OCI-LY1 (cell line): ENCODE data around the gene CPNE1.

Experiments
- EZH2 ChIP-seq: fragments of 200-600 bp; sonication (generic), shearing (Covaris generic); IDR thresholded peaks from 2 replicates; pipeline ENCODE4 v1.8.0; 2017; ENCODE audit warnings: borderline replicate concordance, mixed run types, mild to moderate bottlenecking, antibody characterized with exemption, low read length, moderate library complexity, mixed read lengths
- TF ChIP-seq, protein P1 (sequence below): fragments of 200-600 bp; sonication (generic), shearing (Covaris generic); IDR thresholded peaks from 2 replicates; pipeline ENCODE4 v1.5.1; 2017; ENCODE audit warnings: mild to moderate bottlenecking, antibody characterized with exemption, low read length, moderate library complexity, mixed read lengths

DNA sequence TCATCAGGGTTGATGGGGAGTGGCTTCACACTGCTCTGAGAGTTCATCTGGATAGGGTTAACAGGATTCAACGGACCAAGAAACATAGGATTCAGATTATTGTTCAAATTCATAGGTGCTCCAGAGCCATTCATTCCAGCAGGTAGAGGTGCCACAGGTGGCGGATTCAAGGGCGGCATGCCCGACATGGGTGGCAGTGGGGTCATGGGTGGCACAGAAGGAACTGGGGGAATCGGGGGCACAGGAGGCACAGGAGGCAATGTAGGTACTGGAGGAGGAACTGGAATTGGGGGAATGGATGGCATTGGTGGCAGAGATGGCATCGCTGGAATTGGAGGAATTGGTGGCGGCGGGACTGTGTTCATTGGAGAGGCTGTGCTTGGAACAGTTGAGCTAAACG is 10.3 kb downstream of the CPNE1 start:
- TF ChIP-seq, protein P1, sequence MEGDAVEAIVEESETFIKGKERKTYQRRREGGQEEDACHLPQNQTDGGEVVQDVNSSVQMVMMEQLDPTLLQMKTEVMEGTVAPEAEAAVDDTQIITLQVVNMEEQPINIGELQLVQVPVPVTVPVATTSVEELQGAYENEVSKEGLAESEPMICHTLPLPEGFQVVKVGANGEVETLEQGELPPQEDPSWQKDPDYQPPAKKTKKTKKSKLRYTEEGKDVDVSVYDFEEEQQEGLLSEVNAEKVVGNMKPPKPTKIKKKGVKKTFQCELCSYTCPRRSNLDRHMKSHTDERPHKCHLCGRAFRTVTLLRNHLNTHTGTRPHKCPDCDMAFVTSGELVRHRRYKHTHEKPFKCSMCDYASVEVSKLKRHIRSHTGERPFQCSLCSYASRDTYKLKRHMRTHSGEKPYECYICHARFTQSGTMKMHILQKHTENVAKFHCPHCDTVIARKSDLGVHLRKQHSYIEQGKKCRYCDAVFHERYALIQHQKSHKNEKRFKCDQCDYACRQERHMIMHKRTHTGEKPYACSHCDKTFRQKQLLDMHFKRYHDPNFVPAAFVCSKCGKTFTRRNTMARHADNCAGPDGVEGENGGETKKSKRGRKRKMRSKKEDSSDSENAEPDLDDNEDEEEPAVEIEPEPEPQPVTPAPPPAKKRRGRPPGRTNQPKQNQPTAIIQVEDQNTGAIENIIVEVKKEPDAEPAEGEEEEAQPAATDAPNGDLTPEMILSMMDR: no peak
- TF ChIP-seq EZH2: no peak
